Measurements from ENCODE around the gene MTRR. TPM values are rescaled to one million over a fixed set of nuclear protein-coding genes. Genes with fewer than 3 reads are reported as not detected.

MTRR gene
- total RNA-seq, 1 experiment from 2014 or later = 46.9 TPM

DNA sequence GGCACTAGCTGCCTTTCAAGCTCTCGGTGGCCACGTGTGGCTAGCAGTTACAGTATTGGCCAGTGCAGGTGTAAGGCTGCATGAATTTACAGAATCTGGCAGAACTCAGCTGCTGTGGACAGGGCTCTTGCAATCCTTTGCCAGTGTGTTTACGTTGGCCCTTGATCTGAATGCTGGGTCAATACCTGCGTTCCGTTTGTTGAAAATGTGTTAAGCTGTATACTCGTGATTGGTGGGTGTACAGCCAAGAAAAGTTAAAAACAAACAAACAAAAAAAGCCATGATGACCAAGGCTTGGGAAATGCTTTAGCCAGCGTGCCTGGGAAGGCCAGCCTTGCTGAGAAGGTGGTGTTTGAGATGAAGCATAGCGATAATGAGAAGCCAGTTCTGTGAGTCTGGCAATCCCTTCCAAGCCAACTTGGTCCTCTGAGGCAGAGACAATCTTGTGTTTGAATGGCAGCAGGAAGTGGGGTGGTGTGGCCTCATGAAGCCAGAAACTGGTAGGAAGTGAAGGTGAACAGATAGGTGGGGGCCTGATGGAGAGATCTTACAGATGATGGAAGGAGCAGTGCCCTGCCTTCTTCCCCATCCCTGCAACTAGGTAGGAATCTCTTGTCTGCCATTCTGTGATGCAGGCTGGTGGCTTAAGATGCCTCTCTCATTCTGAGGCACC, 17.2 kb upstream of the MTRR start:
- POLR2A ChIA-PET = interaction anchor here (0.7 to 1.3 kb wide), 2 partner anchors 17 to 36 kb away, joined by 3 to 4 read pairs; partner anchors contain the start of genes FASTKD3 and MTRR
- H3K9me3 Mint-ChIP-seq = peaks cover 13% of the 10 kb centered on the region
- H3K4me3 Mint-ChIP-seq = peak overlapping the region; percentile 80
- CTCF ChIA-PET = interaction anchor here (1.0 to 2.6 kb wide), 7 partner anchors 9 to 1032 kb away, joined by 3 to 28 read pairs (median 12); partner anchors contain the start of genes FASTKD3 and MTRR
- H3K27me3 Mint-ChIP-seq (ENCODE audit: low read depth) = peaks cover 57% of the 10 kb centered on the region
- no peak overlapping the region for H3K27ac Mint-ChIP-seq
- peaks cover 8% of the 10 kb centered on the region for H3K4me1 Mint-ChIP-seq
- no peaks in the 10 kb centered on the region for H3K36me3 Mint-ChIP-seq
- TF ChIP-seq, protein P1, sequence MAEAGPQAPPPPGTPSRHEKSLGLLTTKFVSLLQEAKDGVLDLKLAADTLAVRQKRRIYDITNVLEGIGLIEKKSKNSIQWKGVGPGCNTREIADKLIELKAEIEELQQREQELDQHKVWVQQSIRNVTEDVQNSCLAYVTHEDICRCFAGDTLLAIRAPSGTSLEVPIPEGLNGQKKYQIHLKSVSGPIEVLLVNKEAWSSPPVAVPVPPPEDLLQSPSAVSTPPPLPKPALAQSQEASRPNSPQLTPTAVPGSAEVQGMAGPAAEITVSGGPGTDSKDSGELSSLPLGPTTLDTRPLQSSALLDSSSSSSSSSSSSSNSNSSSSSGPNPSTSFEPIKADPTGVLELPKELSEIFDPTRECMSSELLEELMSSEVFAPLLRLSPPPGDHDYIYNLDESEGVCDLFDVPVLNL (CRISPR knock-in tag; IDR thresholded peaks at IDR 0.05; ENCODE audit: borderline replicate concordance, low read depth) = no peak
- TF ChIP-seq MAX (CRISPR knock-in tag; IDR thresholded peaks at IDR 0.05) (no peak), TEAD1 (CRISPR knock-in tag; IDR thresholded peaks at IDR 0.05) (no peak), RELA (CRISPR knock-in tag; IDR thresholded peaks at IDR 0.05; ENCODE audit: borderline replicate concordance) (no peak), SP1 (CRISPR knock-in tag; conservative IDR thresholded peaks at IDR 0.05) (no peak), TP53 (CRISPR knock-in tag; IDR thresholded peaks at IDR 0.05) (no peak), NR3C1 (CRISPR knock-in tag; conservative IDR thresholded peaks at IDR 0.05; ENCODE audit: low read depth) (no peak), PRRX2 (CRISPR knock-in tag; IDR thresholded peaks at IDR 0.05) (no peak), CREB1 (CRISPR knock-in tag; IDR thresholded peaks at IDR 0.05) (no peak), ZMAT4 (CRISPR knock-in tag; IDR thresholded peaks at IDR 0.05) (no peak), ZNF671 (CRISPR knock-in tag; IDR thresholded peaks at IDR 0.05) (no peak), E2F1 (CRISPR knock-in tag; IDR thresholded peaks at IDR 0.05) (no peak), SMAD3 (CRISPR knock-in tag; IDR thresholded peaks at IDR 0.05; ENCODE audit: borderline replicate concordance) (no peak), NFATC4 (CRISPR knock-in tag; IDR thresholded peaks at IDR 0.05) (no peak), ETV6 (CRISPR knock-in tag; IDR thresholded peaks at IDR 0.05) (no peak)
- TF ChIP-seq, protein P2, sequence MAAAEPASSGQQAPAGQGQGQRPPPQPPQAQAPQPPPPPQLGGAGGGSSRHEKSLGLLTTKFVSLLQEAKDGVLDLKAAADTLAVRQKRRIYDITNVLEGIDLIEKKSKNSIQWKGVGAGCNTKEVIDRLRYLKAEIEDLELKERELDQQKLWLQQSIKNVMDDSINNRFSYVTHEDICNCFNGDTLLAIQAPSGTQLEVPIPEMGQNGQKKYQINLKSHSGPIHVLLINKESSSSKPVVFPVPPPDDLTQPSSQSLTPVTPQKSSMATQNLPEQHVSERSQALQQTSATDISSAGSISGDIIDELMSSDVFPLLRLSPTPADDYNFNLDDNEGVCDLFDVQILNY (CRISPR knock-in tag; IDR thresholded peaks at IDR 0.05) = no peak
- TF ChIP-seq, protein P3, sequence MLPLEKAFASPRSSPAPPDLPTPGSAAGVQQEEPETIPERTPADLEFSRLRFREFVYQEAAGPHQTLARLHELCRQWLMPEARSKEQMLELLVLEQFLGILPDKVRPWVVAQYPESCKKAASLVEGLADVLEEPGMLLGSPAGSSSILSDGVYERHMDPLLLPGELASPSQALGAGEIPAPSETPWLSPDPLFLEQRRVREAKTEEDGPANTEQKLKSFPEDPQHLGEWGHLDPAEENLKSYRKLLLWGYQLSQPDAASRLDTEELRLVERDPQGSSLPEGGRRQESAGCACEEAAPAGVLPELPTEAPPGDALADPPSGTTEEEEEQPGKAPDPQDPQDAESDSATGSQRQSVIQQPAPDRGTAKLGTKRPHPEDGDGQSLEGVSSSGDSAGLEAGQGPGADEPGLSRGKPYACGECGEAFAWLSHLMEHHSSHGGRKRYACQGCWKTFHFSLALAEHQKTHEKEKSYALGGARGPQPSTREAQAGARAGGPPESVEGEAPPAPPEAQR (CRISPR knock-in tag; IDR thresholded peaks at IDR 0.05) = no peak
- TF ChIP-seq, protein P4, sequence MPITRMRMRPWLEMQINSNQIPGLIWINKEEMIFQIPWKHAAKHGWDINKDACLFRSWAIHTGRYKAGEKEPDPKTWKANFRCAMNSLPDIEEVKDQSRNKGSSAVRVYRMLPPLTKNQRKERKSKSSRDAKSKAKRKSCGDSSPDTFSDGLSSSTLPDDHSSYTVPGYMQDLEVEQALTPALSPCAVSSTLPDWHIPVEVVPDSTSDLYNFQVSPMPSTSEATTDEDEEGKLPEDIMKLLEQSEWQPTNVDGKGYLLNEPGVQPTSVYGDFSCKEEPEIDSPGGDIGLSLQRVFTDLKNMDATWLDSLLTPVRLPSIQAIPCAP (CRISPR knock-in tag; IDR thresholded peaks at IDR 0.05) = no peak
- TF ChIP-seq, protein P5, sequence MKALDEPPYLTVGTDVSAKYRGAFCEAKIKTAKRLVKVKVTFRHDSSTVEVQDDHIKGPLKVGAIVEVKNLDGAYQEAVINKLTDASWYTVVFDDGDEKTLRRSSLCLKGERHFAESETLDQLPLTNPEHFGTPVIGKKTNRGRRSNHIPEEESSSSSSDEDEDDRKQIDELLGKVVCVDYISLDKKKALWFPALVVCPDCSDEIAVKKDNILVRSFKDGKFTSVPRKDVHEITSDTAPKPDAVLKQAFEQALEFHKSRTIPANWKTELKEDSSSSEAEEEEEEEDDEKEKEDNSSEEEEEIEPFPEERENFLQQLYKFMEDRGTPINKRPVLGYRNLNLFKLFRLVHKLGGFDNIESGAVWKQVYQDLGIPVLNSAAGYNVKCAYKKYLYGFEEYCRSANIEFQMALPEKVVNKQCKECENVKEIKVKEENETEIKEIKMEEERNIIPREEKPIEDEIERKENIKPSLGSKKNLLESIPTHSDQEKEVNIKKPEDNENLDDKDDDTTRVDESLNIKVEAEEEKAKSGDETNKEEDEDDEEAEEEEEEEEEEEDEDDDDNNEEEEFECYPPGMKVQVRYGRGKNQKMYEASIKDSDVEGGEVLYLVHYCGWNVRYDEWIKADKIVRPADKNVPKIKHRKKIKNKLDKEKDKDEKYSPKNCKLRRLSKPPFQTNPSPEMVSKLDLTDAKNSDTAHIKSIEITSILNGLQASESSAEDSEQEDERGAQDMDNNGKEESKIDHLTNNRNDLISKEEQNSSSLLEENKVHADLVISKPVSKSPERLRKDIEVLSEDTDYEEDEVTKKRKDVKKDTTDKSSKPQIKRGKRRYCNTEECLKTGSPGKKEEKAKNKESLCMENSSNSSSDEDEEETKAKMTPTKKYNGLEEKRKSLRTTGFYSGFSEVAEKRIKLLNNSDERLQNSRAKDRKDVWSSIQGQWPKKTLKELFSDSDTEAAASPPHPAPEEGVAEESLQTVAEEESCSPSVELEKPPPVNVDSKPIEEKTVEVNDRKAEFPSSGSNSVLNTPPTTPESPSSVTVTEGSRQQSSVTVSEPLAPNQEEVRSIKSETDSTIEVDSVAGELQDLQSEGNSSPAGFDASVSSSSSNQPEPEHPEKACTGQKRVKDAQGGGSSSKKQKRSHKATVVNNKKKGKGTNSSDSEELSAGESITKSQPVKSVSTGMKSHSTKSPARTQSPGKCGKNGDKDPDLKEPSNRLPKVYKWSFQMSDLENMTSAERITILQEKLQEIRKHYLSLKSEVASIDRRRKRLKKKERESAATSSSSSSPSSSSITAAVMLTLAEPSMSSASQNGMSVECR (CRISPR knock-in tag; IDR thresholded peaks at IDR 0.05; ENCODE audit: borderline replicate concordance) = no peak
- ATAC-seq (no peak), DNase-seq (ENCODE audit: low spot score) (no peak)

All from WTC11 (cell line).